HG03060 (cell line): ENCODE results near the gene MRPL33.

Source experiments
- ATAC-seq: cut with Tn5 transposase; IDR thresholded peaks from one replicate; pipeline ENCODE4 v1.9.1; 2021; ENCODE audit warnings: low read depth, moderate number of reproducible peaks; ENCODE audit not compliant: unreplicated experiment

The MRPL33 gene

GRCh38 chr2:27771548-27772335, at the start of gene MRPL33:
MRPL33 (plus strand) TSS chr2:27771719; CDS start chr2:27771778, 59 bp downstream.
- peak; percentile 64 for ATAC-seq

- ATAC-seq = no peak
These were observed 49.5 kb upstream of the MRPL33 start for GRCh38 chr2:27721884-27722485.

- ATAC-seq = no peak
These were observed 48.0 kb upstream of the MRPL33 start for GRCh38 chr2:27723372-27724144.

DNA sequence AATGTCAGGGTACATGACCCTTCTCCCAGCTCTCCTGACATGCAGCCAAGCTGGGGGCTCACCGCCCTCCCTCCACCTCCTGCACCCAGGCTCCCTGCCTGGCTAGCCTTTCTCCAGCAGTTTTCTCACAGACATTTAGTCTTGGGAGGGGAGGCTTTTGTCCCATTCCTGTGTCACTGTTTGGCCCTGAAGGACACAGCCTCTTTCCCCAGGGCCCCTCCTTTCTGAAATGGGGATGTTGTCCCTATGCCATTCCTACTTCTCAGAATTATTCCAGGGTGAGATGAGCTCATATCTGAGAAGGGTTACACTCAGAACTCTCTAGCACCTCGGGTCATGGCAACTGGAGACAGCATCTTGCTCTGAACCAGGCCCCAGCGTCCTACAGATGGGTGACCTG, 47.3 kb upstream of the MRPL33 start:
- ATAC-seq = no peak

GRCh38 chr2:27724905-27725701, 46.4 kb upstream of the MRPL33 start:
- no peak for ATAC-seq

GRCh38 chr2:27727257-27727656, 44.3 kb upstream of the MRPL33 start:
- ATAC-seq = no peak

GRCh38 chr2:27728081-27728858, 43.2 kb upstream of the MRPL33 start:
- ATAC-seq = no peak

GRCh38 chr2:27729198-27729597, 42.3 kb upstream of the MRPL33 start:
- no peak for ATAC-seq

DNA sequence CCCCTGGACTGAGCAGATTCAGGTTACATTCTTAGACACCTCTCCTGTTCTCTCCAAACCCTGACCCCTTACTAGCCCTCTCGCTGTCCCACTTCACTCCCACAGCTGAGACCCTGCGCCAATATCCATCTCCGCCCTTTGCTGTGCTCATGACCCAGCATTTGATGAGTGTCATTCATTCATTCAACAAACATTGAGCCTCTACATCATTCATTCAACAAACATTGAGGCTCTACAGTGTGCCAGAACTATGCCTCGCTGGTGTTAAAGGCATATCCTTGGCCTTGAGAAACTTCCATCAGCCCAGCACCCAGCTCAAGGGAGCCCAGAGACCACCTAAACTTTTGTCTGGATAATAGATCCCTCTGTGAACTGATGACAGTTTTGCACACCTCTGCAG, 41.9 kb upstream of the MRPL33 start:
- ATAC-seq = no peak

GRCh38 chr2:27730261-27730662, 41.3 kb upstream of the MRPL33 start:
- ATAC-seq = no peak

- no peak for ATAC-seq
These were observed 40.4 kb upstream of the MRPL33 start for GRCh38 chr2:27730980-27731691.

GRCh38 chr2:27734305-27734704, 37.2 kb upstream of the MRPL33 start:
- no peak for ATAC-seq

DNA sequence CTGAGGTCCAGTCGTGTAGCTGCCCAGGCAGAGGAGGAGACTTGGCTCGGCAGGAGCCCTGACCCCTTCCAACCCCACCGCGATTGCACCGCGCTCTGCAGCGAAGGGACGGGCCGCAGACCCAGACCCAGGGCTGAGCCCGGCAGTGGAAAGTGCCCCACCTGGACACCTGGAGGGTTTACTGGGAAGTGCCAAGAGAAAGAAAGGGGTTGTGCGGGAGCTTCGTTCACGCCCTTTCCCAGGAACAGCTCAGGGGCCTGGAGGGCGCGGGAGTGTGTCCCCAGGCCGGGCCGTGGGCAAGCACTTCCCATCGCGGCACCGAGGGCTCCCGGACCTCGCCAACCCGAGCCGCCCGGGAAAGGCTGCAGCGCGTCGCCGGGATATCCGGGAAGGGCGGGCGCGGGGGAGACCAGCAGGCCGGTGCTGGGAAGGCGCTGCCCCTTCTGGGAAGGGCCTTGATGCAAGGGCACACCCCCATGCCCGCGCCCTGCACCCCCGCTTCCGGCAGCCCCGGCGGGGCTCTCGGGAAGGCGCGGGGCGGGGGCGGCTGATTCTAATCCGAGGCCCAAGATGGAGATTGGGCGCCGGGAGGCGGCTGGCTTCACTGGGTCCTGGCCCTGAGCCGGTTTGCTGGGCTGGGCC, 36.1 kb upstream of the MRPL33 start:
- no peak for ATAC-seq

DNA sequence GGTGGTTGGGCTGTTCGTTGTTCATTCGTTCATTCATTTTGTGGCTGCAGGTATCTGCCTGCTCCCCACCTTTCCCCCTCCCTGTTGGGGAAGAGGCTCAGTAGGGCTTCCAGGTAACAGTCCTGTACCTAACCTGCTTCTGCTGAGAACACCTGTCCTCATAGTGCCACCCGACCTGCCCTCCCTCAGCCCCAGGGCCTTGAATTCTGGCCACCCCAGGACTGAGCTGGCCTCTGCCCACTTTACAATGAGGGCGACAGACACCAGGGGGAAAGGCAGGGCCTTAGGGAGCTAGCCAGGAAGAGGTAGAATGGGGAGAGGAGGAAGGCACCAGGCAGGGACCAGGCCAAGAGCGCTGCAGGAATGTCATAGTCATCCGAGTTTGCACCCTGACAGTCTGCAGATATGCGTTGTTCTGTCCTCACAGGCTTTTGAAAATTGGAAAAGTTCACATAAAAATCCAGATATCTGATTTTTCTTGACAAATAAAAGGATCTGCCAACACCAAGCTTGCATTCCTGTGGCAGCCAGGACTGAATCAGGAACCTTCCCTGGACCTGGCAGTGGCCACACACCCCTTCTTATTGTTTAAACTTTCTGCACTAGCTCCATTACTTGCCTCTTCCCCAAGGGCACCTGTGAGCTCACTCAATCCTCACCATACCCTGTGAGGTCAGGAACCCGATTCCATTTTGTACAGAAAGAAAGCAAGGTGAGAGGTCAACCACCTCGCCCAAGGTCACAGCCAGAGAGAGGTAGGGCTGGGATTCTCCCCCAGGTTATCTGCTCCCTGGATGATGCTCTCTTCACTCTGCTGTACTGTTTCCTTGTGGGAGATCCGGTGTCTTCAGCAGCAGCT, 35.3 kb upstream of the MRPL33 start:
- no peak for ATAC-seq

GRCh38 chr2:27736890-27737204, 34.7 kb upstream of the MRPL33 start:
- no peak for ATAC-seq

- ATAC-seq = no peak
These were observed 33.7 kb upstream of the MRPL33 start for GRCh38 chr2:27737676-27738348.

GRCh38 chr2:27738349-27739057, 33.0 kb upstream of the MRPL33 start:
- no peak for ATAC-seq
